Cortex of kidney (tissue), 1 donor: Measurements from ENCODE around the gene RHOBTB1.
"Not testable (repeated sequence)": the region's sequence is repeated elsewhere in the genome, so short reads cannot be mapped to it uniquely, and the experiment has no call there.

Experiments
- DNase-seq: peaks from one replicate; lab custom pipeline; 2025; lab: John Stamatoyannopoulos, UW

RHOBTB1 gene

DNA sequence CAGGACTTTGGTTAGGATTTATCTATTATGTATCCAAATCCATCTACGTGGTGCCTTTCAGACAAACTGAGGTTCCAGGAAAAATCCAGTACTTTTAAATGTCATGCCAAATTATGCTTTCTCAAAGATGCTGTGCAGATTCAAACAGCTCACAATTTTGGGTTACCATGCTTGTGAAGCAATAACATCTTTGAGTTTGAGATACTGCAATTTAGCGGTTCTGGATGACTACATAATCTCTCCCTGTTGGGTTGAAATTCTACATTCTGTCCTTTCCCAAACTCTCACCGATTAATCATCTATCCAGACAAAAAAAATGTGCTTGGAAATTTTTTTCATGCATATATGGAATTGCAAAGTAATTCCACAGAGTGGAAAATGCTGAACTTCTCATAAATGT lies 3.5 kb downstream of the RHOBTB1 start:
- no peak for DNase-seq

GRCh38 chr10:60937784-60938654 lies 6.0 kb downstream of the RHOBTB1 start:
- no peak for DNase-seq

DNA sequence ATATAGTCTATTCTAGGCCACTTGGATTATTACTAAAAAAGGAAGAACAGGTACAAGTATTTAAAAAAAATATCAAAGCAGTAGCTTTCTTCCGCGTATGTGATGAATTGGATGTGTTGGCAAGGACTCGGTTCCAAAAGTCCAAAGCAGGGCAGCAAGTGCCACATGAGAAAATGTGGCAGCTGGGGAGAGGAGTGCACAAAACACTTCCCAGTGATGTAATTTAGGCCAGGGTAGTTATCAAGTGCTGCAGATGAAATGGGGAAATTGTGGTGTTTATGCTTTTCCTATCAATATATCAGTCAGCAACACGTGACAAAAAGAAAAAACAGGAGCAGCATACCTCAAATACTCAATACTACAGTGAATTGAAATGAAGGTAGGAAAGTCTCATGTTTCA lies 7.0 kb downstream of the RHOBTB1 start:
- DNase-seq = no peak

DNA sequence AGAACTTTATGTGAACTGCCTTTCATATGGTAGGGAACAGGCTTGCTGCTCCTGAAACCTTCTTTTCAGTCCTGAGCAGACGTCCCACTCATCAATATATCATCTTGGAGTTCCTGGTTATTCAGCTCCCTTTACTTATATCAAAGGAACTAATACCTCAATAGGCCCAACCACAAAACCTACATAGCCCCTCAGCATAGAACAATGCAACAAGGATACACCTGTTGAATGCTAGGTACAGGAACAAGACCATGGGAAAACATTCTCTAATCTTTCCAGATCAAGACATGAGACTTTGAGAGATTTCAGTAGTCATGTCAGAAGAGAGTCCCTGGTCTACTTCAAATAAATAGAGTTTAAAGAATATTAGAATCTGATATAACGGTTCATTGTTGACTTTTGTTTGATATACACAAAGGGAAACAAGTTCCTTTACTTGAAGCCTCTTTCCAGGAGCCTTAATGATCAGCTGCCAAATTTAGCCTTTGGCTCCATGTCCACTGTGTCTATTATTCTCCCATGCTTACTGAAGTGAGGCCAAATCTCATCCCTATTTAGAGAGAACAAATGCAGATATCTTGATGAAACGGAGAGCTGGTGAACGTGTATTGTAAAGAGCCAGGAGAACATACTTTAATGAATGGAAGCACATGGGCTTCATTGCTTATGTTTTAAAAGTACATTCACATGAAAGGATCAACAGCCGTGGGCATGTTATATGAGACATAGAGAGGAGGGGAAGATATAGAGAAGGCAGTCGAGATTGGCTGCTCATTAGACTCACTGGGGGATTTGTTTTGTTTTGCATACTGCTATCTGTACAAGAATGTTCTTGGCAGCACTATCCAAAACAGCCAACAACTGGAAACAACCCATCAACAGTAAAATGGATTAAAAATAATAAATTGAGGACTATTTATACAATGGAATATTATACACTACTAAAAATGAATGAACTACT lies 9.5 kb downstream of the RHOBTB1 start:
- DNase-seq = no peak

DNA sequence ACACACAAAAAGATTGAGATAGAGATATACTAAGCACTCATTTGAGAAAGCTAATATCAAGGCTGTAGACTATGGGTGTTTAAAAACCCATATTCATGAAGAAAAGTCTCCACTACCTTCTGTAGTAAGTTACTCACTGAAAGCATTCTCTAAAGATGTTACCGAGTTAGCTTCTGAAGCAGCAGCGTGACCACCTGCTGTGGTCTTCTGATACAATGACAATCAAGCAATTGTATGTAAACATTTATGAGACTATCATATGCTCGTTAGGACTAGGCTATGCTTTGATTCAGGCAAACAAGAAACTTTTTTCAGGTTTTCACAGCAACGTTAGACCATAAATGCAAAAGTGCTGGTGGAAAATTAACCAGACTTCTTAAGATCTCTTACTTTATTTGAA lies 11.2 kb downstream of the RHOBTB1 start:
- no peak for DNase-seq

DNA sequence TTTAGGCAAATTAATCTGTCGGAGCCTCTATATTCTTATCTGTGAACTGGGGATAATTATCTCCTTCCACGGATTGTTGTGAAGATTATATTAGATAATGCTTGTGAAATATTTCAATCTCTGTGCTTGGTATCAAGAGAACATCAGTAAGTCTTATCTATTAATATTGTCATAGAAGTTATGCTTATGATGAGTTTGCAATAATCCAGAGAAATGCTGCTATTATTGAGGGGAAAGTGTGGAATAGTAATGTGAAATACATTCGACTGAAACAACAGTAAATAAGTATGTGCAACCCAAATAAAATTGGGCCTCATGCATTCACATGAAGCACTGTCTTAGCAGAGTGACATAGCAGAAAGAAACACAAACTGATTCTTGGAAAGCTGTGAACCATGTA lies 13.7 kb downstream of the RHOBTB1 start:
- no peak for DNase-seq

GRCh38 chr10:60921633-60922032 lies 22.4 kb downstream of the RHOBTB1 start:
- DNase-seq = no peak

- DNase-seq = no peak
These were observed 23.5 kb downstream of the RHOBTB1 start for GRCh38 chr10:60920479-60920878.

GRCh38 chr10:60919551-60919950 lies 24.4 kb downstream of the RHOBTB1 start:
- no peak for DNase-seq

DNA sequence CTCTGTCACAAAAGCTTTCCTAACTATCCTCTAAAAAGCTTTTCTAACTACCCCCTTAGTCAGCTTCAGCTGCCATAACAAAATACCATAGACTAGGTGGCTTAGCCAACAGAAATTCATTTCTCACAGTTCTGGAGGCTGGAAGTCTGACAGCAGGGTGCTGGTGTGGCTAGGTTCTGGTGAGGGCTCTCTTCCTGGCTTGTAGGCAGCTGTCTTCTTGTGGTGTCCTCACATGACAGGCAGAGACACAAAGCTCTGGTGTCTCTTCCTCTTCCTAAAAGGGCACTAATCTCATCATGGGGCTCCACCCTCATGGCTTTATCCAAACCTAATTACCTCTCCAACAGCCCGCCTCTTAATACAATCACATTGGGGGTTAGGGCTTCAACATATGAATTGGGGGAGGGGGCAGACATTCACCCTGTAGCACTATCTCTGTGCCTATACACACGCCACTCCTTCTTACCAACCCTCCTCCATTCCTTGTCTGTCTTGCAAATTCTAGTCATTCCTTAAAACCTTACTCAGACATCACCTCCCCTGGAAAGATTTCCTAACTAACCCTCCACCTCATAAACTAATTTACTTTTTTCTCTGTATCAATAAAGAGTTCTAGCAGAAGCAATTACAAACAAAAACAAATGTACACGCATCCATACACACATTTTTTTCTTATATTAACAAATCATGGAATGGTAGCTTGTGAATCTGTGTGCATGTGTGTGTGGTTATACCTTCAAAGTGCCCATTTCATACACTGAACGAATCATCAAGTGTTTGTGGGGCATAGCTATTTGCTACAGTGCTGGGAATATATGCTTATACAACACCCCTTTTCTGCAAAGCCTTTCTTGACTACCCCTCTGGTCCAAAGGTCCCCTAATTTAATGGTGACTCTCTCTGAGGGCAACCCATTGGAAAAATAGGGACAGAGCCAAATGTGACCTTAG lies 26.4 kb downstream of the RHOBTB1 start:
- no peak for DNase-seq

DNA sequence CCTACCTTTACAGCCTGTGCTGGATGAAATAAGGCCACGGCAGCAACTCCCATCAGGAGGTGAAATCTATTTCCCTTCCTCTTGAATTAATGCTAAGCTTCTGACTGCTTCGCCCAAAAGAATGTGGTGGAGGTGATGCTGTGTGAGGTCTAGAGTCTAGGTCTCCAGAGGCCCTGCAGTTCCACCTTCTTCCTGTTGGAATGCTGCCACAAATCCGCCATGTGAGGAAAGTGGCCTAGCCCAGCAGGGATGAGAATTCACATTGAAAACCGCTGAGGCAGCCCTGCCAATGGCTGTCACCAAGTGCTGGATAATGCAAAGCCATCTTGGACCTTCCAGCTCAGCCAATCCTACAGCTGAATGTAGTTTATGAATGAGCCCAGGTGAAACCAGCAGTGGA lies 28.0 kb downstream of the RHOBTB1 start:
- DNase-seq = no peak

- no peak for DNase-seq
These were observed 29.3 kb downstream of the RHOBTB1 start for GRCh38 chr10:60914690-60915141.

GRCh38 chr10:60913657-60914056 lies 30.3 kb downstream of the RHOBTB1 start:
- no peak for DNase-seq

- DNase-seq = no peak
These were observed 30.9 kb downstream of the RHOBTB1 start for GRCh38 chr10:60913071-60913470.

DNA sequence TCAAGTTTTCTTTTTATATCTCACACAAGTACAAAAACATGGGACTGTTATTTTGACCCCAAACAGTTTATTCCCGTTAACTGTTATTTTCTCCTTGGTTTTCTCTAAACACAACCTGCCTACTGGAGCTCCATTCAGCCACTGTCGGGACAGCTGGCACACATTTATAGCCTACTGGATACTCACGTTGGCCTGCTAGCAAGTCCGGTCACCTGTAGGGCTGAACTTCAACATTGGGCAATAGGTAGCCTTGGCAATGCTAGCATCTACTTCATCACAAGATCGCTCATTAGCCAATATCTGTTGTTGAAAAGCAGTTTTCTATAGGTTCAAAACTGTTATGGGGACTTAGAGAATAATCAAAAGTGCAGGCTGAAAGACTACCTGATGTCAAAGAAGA lies 32.3 kb downstream of the RHOBTB1 start:
- no peak for DNase-seq

- no peak for DNase-seq
These were observed 32.8 kb downstream of the RHOBTB1 start for GRCh38 chr10:60911216-60911615.

- no peak for DNase-seq
These were observed 33.4 kb downstream of the RHOBTB1 start for GRCh38 chr10:60910543-60910942.

DNA sequence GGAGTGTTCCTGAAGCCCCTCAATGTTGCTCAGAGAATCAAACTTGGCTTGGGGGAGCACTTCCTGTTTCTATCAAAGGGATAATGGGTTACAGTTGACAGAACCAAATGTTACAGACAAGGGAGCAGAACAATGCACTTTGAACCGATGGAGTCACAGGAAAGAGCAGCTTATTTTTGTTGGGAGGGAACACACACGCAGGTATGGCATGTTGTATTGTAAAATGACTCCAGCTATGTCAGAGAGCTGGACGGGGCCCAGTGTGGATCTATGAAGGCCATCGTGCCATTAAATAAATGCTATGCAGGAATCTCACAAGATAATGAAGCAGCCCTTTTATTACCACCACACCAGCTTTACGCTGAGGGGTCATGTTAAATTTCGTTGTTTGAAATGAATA lies 35.1 kb downstream of the RHOBTB1 start:
- no peak for DNase-seq

DNA sequence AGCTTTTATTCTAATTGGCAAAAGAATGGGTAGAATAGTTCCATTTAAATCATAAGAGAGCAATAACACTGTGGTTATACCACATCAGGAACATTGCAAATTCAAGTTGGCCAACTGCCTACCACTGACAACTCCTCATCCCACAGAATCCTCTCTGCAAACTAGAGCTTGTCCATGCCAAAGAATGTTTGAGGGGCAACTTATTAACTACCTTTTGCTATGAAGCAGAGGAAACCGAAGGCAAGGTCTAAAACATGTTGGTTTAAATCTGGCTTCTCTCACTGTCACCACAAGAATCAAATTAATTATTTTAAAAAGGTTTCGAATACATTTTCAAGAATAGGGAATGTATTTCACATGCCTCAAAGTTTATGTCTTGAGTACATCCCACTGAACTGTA lies 36.0 kb downstream of the RHOBTB1 start:
- no peak for DNase-seq

- no peak for DNase-seq
These were observed 36.7 kb downstream of the RHOBTB1 start for GRCh38 chr10:60907236-60907635.

GRCh38 chr10:60906825-60907224 lies 37.2 kb downstream of the RHOBTB1 start:
- not testable (repeated sequence) for DNase-seq

GRCh38 chr10:60906411-60906810 lies 37.6 kb downstream of the RHOBTB1 start:
- no peak for DNase-seq
